ENCODE results near the gene CES3.

Gene CES3

GRCh38 chr16:67013823-67014633 lies 53.0 kb downstream of the CES3 start:
- DNase-seq: peak in 1 of 2 experiments; percentile 4

DNA sequence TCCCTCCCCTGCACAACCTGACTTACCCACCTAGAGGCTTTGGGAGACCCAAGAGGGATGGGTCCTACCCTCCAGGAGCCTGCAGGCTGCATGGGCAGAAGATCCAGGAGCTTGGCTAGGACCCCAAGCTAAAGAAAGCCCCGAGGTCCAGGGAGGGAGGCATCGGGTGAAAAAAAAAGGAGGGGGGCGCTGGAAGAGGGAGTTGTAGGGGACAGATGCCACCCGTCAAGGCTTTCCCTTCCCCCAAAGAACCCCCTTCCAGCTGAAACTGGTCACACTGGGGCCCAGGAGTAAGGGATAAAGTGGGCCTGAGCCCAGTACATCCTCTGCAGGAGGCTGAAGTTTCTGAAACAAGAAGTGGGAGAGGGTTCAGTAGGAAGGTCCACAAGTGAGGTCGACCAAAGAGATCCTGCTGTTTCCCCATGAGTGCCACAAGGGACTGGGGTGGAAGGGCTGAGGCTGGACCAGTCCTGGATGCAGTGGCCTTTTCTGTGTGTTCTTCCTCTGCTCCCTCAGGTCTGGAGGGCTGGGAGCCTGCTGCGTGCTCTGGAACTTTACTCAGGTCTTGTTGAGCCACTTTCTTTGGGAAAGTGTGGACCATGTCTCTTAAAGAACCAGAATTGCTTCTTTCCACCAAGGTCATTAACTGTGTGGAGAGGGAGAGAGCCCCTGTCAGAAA lies 53.7 kb downstream of the CES3 start:
- no peak for DNase-seq

DNA sequence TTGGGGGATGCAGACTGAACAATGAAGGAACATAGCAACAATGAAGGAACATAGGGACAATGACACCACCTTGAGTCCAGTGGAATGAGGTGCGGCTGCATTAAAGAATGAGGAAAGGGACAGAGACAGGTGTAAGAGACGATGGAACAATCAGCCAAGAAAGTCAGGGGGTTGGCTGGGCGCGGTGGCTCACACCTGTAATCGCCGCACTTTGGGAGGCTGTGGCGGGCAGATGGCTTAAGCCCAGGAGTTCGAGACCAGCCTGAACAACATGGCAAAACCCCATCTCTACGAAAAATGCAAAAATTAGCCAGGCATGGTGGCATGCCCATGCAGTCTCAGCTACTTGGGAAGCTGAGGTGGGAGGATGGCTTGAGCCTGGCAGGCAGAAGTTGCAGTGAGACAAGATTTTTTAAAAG lies 54.3 kb downstream of the CES3 start:
- DNase-seq: no peak

DNA sequence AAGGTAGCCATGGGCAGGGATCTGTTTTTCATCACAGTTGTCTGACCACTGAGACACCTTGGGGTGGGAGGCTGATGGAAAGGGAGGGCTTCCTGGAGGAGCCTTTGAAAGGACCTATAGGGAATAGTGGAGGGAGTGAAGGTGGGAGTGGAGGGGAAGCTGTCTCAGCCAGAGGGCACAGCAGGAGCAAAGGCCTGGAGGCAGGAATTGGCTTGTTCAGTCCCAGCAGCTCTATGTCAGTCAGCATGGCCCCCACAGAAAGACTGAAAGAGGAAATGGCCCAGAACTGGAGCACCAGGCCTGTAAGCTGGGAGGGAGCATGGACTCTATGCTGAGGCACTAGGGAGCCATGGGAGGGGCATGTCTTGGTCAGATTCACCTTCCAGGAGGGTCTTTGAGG lies 55.1 kb downstream of the CES3 start:
- no peak for DNase-seq

DNA sequence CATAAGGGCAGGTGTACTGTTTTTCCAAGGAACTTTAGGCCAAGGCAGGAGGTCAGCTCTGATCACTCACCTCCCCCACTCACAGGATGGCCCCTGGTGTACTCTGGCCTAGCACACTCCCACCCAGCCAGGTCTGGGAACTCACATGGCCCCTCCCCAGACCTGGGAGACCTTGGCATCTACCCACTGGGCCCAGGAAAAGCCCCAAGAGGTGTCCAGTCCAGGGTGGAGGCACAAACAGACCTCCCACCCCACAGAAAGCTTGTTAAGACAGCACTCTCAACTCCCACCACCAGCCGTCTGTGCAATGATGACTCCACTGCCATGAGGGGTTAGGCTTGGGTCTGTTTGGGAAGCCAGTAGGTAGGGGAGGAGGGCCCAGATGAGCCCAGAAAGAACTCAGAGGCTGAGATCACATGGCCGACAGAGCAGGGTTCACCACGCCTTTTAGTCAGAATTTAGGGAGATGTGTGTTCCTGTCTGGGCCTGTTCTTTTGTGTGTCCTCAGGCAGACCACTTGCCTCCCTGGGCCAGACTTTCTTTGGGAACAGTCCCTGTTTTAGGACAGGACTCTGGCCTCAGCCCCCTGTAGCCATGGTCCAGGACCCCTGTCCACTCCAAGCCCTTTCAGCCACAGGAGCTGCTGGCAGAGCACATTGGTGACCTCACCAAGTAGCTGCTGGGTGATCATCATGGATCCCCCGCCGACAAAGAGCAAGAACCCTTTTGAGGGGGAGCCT lies 55.8 kb downstream of the CES3 start:
- no peak for DNase-seq

- no peak for DNase-seq
These were observed 56.3 kb downstream of the CES3 start for GRCh38 chr16:67017421-67017750.

- peak; percentile 55 to 77 for DNase-seq
These were observed 56.9 kb downstream of the CES3 start for GRCh38 chr16:67017810-67018488.

GRCh38 chr16:67019171-67019570 lies 58.1 kb downstream of the CES3 start:
- no peak for DNase-seq

- no peak for DNase-seq
These were observed 60.3 kb downstream of the CES3 start for GRCh38 chr16:67021321-67021720.

DNA sequence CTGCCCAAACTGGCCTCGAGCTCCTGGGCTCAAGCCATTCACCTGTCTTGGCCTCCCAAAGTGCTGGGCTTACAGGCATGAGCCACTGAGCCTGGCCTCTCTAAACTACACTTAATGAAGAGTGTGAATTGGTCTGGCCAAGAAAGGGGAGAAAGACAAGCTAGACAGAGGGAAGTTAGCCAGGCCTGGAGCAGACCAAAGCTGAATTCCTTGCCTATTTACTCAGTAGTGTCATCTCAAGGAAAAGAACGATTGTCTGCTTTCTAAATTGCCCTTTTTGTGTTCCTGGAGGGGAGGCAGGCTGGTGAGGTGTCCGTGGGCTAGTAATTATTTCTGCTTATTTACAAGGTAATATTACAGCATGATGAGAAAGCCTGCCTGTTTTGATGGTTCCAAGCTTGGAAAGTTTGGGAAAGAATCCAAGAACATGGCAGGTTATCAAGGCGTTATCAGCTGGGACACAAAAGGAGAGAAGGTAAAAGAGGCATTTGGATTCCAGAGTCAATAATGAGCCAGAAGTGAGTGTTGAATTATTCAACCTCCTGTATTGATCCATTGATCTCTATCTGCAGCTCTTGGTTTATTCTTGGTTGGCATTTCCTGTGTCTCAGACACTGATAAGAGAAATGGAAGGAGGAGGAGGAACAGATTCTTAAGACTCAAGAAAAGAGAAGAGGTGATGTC lies 61.6 kb downstream of the CES3 start:
- DNase-seq: no peak

DNA sequence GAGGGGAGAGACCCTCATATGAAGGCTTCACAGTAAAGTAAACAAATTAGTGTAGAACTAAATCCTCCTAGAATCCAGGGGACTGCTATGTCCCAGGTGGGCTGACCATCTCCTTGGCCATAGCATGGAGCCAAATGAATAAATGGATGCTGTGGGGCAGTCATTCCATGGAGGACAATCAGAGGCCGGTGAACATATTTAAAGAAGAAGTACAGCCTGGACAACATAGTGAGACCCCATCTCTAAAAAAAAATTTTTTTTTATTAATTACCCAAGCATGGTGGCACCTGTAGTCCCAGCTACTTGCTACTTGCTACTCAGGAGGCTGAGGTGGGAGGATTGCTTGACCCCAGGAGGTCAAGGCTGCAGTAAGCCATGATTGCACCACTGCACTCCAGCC lies 62.6 kb downstream of the CES3 start:
- no peak for DNase-seq

Measured in NCI-H187 (cell line).